ENCODE data around the gene PHTF2.

DNA sequence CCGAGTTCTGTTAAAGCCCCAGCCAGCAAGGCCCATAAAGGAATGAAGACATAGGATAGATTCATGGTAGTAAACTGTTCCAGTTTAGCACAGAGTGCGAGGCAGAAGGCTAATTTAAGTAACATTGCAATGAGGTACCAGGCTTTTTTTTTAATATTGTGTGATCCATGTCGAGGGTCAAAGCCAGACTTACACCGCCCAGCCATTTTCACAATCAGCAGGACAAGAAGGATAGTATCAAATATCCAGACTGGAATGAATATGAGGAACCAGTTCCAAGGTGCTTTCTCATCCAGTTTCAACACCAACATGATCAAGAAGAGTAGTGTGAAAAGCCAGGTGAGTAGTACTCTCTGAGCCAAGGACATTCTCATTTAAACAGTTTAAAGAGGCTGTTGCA lies 4.6 kb upstream of the PHTF2 start:
- TF ChIP-seq, protein P1, sequence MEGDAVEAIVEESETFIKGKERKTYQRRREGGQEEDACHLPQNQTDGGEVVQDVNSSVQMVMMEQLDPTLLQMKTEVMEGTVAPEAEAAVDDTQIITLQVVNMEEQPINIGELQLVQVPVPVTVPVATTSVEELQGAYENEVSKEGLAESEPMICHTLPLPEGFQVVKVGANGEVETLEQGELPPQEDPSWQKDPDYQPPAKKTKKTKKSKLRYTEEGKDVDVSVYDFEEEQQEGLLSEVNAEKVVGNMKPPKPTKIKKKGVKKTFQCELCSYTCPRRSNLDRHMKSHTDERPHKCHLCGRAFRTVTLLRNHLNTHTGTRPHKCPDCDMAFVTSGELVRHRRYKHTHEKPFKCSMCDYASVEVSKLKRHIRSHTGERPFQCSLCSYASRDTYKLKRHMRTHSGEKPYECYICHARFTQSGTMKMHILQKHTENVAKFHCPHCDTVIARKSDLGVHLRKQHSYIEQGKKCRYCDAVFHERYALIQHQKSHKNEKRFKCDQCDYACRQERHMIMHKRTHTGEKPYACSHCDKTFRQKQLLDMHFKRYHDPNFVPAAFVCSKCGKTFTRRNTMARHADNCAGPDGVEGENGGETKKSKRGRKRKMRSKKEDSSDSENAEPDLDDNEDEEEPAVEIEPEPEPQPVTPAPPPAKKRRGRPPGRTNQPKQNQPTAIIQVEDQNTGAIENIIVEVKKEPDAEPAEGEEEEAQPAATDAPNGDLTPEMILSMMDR (IDR thresholded peaks at IDR 0.05; ENCODE audit: low read depth, low read length, poor library complexity, severe bottlenecking), result no peak
- TF ChIP-seq EZH2phosphoT487 (IDR thresholded peaks at IDR 0.05; ENCODE audit: borderline replicate concordance, low read length), result no peak
